ENCODE results near the gene CELSR1. TPM values are rescaled to one million over a fixed set of nuclear protein-coding genes. Genes with fewer than 3 reads are reported as not detected.

Gene CELSR1
- total RNA-seq, 1 donor, result 1.6 TPM

DNA sequence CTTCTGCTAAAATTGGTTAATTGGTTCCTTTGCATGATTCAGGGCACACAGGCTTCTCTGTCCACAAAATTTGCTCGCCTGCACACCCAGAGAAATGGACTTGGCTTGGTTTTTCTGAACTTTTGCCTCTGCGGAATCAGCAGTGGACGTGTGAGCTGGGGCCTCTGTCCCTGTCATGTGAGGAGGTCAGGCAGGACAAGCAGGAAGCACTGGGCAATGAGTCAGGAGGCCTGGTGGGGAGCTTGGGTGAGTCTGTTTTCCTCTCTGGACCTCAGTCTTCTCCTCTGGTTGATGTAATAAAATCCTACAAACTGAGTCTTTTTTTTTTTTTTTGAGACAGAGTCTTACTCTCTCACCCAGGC lies 10.4 kb upstream of the CELSR1 start:
- peaks cover 14% of the 10 kb centered on the region for H3K4me1 ChIP-seq (ENCODE audit: insufficient read depth, low read length)
- no peak overlapping the region for H3K4me3 ChIP-seq (ENCODE audit: low read length)
- no peaks in the 10 kb centered on the region for H3K9me3 ChIP-seq (ENCODE audit: low read depth, low read length)
- no peaks in the 10 kb centered on the region for H3K27me3 ChIP-seq (ENCODE audit: insufficient read depth, low read length)

DNA sequence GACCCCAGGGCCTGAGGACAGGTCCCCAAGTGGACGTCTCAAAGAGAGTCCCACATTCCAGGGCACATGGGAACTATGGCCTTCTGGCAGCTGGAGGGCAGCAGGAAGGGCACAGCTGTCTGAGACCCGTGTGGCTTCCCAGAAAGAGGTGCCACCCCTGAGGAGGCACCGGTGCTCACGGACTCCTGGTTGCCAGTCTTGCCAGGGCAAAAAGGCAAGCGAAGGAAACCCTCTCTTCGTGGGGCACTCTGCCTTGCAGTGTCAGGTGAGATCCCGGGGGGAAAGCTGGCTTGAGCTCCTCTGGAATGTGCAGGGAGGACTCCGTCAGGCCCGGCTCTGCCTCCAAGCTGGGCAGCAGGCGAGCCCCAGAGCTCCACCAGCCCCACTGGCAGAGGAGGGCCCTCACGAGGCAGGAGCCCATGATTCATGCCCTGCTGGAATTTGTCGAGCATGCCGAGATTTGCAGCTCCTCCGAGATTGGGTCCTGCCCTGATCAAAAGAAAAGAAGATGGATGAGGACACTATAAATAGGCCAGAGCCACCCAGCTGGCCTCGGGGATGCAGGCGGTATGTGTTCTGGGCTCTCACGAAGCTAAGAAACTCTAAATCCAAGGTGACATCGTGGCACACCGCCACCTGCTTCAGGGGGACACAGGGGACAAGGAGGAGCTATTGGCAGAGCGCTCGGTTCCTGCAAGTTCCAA lies 9.9 kb upstream of the CELSR1 start:
- no peak overlapping the region for H3K4me3 ChIP-seq (ENCODE audit: low read length)
- H3K9me3 ChIP-seq (ENCODE audit: low read depth, low read length), result no peaks in the 10 kb centered on the region
- H3K4me1 ChIP-seq (ENCODE audit: insufficient read depth, low read length), result peaks cover 14% of the 10 kb centered on the region
- H3K27me3 ChIP-seq (ENCODE audit: insufficient read depth, low read length), result no peaks in the 10 kb centered on the region

DNA sequence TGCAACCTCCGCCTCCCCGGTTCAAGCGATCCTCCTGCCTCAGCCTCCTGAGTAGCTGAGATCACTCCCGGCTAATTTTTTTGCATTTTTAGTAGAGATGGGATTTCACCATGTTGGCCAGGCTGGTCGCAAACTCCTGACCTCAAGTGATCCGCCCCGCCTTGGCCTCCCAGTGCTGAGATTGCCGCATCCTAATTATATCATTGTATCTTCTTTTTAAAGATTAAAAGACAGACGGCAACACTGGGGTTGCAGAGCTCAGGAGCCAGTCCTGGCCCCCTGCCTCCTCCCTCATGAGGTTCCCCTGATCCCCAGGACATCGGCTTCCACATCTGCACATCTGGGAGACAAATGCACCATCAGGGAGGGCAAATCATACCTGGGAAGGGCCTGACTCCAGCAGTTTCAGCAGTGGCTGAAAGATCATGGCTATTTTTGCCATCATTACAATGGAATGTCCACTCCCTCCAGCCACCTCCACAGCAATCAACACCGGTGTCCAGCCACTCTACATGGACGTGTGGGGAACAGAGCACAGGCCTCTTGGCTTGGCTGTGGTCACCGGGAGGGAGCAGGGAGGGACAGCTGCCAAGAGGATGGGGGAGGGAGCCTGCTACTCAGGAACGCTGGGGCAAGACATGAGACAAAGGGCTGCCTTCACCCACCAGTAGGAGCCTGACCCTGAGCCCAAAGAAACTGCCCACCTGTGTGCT lies 9.2 kb upstream of the CELSR1 start:
- Histone ChIP-seq H3K4me1 (ENCODE audit: insufficient read depth, low read length) (peaks cover 14% of the 10 kb centered on the region), H3K4me3 (ENCODE audit: low read length) (no peak overlapping the region), H3K9me3 (ENCODE audit: low read depth, low read length) (no peaks in the 10 kb centered on the region), H3K27me3 (ENCODE audit: insufficient read depth, low read length) (no peaks in the 10 kb centered on the region)

GRCh38 chr22:46545086-46545792 lies 7.8 kb upstream of the CELSR1 start:
- Histone ChIP-seq H3K4me3 (ENCODE audit: low read length) (no peak overlapping the region), H3K27me3 (ENCODE audit: insufficient read depth, low read length) (no peaks in the 10 kb centered on the region), H3K9me3 (ENCODE audit: low read depth, low read length) (no peaks in the 10 kb centered on the region), H3K4me1 (ENCODE audit: insufficient read depth, low read length) (peaks cover 14% of the 10 kb centered on the region)

GRCh38 chr22:46542011-46542985 lies 4.9 kb upstream of the CELSR1 start:
- no peak overlapping the region for H3K4me3 ChIP-seq (ENCODE audit: low read length)
- peaks cover 14% of the 10 kb centered on the region for H3K27me3 ChIP-seq (ENCODE audit: insufficient read depth, low read length)
- no peaks in the 10 kb centered on the region for H3K9me3 ChIP-seq (ENCODE audit: low read depth, low read length)
- peaks cover 11% of the 10 kb centered on the region for H3K4me1 ChIP-seq (ENCODE audit: insufficient read depth, low read length)

DNA sequence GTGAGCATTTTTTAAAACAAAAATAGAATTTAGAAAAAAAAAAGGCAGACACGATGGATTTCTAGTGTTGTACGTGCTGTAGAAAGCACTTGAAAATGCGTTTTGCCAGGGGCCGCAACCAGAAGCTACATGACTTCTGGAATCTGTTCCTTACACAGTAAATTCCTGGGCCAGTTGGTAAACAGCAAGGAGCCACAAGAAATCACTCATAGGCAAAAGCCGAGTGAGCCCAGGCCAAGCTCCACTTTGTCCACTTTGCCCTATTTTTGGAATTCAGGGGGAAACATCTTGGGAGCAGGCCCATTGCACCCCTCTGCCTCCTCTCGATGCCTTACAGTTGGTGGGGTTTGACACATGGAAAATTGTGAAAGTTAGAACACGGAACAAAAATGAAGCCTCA lies 4.1 kb upstream of the CELSR1 start:
- Histone ChIP-seq H3K9me3 (ENCODE audit: low read depth, low read length) (no peaks in the 10 kb centered on the region), H3K4me1 (ENCODE audit: insufficient read depth, low read length) (peaks cover 11% of the 10 kb centered on the region), H3K4me3 (ENCODE audit: low read length) (no peak overlapping the region), H3K27me3 (ENCODE audit: insufficient read depth, low read length) (peaks cover 14% of the 10 kb centered on the region)

- Histone ChIP-seq H3K4me1 (ENCODE audit: insufficient read depth, low read length) (peaks cover 11% of the 10 kb centered on the region), H3K4me3 (ENCODE audit: low read length) (no peak overlapping the region), H3K27me3 (ENCODE audit: insufficient read depth, low read length) (peaks cover 17% of the 10 kb centered on the region), H3K9me3 (ENCODE audit: low read depth, low read length) (no peaks in the 10 kb centered on the region)
These were observed 3.5 kb upstream of the CELSR1 start for GRCh38 chr22:46540874-46541273.

- H3K4me1 ChIP-seq (ENCODE audit: insufficient read depth, low read length), result peaks cover 11% of the 10 kb centered on the region
- H3K4me3 ChIP-seq (ENCODE audit: low read length), result no peak overlapping the region
- H3K27me3 ChIP-seq (ENCODE audit: insufficient read depth, low read length), result peaks cover 23% of the 10 kb centered on the region
- H3K9me3 ChIP-seq (ENCODE audit: low read depth, low read length), result no peaks in the 10 kb centered on the region
These were observed 1.7 kb upstream of the CELSR1 start for GRCh38 chr22:46539169-46539568.

DNA sequence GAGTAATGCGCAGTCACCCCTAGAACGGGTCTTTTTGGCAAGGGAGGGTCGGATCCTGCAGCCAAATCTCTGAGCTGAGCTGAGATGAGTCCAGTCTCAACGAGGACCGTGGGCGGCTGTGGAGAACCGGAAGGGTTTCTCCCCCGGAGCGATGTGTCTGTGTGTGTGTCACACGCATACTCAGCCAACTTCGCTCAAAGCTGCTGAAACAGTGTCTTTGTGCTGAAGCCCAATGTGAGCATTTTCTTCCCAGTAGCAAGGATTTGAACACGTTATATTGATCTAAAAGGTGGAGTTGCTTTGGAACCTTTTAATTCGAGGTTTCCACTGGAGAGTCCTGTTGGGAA lies 1.4 kb upstream of the CELSR1 start:
- Histone ChIP-seq H3K4me3 (ENCODE audit: low read length) (no peak overlapping the region), H3K9me3 (ENCODE audit: low read depth, low read length) (no peaks in the 10 kb centered on the region), H3K4me1 (ENCODE audit: insufficient read depth, low read length) (peaks cover 11% of the 10 kb centered on the region), H3K27me3 (ENCODE audit: insufficient read depth, low read length) (peaks cover 23% of the 10 kb centered on the region)

- peaks cover 23% of the 10 kb centered on the region for H3K27me3 ChIP-seq (ENCODE audit: insufficient read depth, low read length)
- no peak overlapping the region for H3K4me3 ChIP-seq (ENCODE audit: low read length)
- H3K4me1 ChIP-seq (ENCODE audit: insufficient read depth, low read length), result peaks cover 11% of the 10 kb centered on the region
- no peaks in the 10 kb centered on the region for H3K9me3 ChIP-seq (ENCODE audit: low read depth, low read length)
These were observed 760 bp upstream of the CELSR1 start for GRCh38 chr22:46537946-46538813.

DNA sequence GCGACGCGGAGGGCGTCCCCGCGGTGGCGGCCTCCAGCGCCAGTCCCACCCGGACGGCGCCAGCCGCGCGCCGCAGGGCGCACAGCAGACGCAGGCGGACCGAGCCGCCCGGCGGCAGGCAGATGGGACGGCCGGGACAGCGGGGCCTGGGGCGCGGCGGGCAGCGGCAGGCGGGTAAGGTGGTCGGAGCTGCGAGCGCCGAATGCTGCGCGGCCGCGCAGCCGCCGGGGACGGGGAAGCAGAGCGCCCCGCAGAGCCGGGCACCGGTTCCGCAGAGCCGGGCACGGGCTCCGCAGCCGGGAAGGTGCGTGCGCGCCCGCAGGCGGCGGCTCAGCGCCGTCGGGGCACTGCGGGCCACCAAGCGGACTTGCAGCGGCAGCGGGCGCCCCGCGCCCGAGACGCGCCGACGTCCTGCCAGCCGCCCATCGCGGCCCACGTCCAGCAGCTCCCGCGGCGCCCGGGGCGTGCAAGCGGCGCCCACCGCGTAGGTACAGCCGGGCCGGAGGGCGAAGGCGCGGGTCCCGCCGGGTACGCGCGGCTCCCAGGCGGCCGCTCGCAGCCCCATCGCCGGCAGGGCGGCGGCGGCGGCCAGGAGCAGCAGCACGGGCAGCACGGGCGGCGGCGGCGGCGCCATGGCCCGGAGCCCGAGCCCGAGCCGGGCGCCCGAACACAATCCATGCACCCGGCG lies 739 bp downstream of the CELSR1 start:
- H3K4me1 ChIP-seq (ENCODE audit: insufficient read depth, low read length), result peaks cover 11% of the 10 kb centered on the region
- peaks cover 23% of the 10 kb centered on the region for H3K27me3 ChIP-seq (ENCODE audit: insufficient read depth, low read length)
- H3K4me3 ChIP-seq (ENCODE audit: low read length), result no peak overlapping the region
- H3K9me3 ChIP-seq (ENCODE audit: low read depth, low read length), result no peaks in the 10 kb centered on the region

DNA sequence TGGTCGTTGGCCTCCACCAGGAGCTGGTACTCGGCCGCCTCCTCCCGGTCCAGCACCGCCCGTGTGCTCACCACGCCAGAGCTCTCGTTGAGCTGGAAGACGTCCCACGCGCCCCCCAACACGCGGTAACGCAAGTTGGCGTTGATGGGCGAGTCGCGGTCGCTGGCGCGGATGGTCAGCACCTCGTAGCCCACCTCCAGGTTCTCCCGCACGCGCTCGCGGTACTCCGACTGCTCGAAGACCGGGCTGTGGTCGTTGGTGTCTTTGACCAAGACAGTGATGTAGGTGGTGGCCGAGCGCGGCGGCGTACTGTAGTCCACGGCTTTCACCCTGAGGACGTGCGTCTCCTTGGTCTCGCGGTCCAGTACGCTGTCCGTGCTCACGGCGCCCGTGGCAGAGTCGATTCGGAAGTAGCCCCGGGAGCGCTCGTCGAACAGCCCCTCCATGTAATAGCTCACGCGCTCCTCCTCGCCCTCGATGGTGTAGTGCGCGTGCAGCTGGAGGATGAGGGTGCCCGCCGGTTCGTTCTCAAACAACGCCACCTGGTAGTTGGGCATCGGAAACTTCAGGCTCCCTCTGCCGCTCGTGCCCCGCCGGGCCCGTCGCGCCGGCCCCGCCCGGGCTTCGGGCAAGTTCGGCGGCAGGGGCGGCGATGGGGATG lies 1.4 kb downstream of the CELSR1 start:
- H3K4me3 ChIP-seq (ENCODE audit: low read length), result no peak overlapping the region
- H3K4me1 ChIP-seq (ENCODE audit: insufficient read depth, low read length), result peaks cover 11% of the 10 kb centered on the region
- no peaks in the 10 kb centered on the region for H3K9me3 ChIP-seq (ENCODE audit: low read depth, low read length)
- peaks cover 23% of the 10 kb centered on the region for H3K27me3 ChIP-seq (ENCODE audit: insufficient read depth, low read length)

DNA sequence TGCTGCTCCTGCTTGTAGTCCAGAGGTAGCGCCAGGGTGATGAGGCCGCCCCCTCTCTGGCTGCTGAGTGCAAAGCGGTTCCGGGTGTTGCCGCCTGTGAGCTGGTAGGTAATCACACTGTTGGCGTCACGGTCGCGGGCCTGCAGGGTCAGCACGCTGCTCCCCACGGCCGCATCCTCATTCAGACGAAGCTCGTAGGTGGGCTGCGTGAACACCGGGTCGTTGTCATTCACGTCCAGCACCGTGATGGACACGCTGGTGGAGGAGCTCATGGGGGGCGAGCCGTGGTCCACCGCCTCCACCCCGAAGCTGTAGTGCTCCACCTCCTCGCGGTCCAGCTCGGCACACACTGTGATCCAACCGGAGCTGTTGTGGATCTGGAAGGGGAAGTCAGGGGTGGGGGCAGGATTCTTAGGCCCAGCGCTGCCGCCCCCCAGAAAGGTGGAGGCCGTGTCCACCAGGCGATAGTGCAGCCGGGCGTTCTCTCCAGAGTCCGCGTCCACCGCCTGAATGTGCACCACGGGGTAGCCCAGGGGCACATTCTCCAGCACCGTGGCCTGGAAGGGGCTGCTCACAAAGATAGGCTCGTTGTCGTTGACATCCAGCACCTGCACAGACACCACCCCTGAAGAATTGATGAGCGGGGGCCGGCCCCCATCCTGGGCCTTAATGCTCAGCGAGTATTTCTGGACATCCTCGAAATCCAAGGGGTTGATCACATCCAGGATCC lies 2.4 kb downstream of the CELSR1 start:
- no peak overlapping the region for H3K4me3 ChIP-seq (ENCODE audit: low read length)
- no peaks in the 10 kb centered on the region for H3K9me3 ChIP-seq (ENCODE audit: low read depth, low read length)
- peaks cover 23% of the 10 kb centered on the region for H3K27me3 ChIP-seq (ENCODE audit: insufficient read depth, low read length)
- H3K4me1 ChIP-seq (ENCODE audit: insufficient read depth, low read length), result peaks cover 11% of the 10 kb centered on the region

Measured in mononuclear cell (primary cell).